Measurements from ENCODE around the gene SAMD8.

The SAMD8 gene

DNA sequence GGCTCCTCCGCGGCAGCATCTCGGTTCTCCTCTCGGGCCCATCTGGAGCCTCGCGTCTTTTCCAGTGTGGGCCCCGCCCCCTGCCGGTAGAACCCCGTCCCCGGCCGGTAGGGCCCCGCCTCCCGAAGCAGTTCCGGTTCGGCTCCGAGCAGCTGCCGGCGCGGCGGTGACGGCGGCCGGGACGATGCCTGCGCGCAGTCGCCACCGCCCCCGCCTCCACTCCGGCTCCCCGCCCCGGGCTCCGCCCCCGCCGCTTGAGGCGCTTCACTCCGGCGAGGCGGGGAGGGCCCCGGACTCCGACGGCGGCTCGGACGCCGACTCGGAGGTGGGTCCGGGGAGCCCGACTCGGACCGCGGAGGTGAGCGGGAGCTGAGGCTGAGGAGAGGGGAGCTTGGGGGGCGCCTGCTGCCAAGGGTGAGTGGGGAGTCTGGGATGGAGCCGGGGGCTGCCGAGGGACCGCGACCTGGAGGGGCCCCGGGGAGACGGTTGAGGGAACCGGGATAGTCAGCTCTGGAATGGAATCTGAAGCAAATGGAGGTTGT lies at the start of gene SAMD8:
SAMD8 (plus strand) TSS at position 292 of the 542 bp plus-strand sequence. CDS start 38,873 bp downstream, outside the sequence.
- peak; percentile 57 to 99 (median 90) for DNase-seq

GRCh38 chr10:75061709-75062505 lies 49.5 kb upstream of the SAMD8 start:
- DNase-seq: no peak

- peak in 1 of 14 donors; percentile 62 for DNase-seq
Observed at GRCh38 chr10:75062506-75063299, 48.8 kb upstream of the SAMD8 start.

GRCh38 chr10:75063461-75064230 lies 47.8 kb upstream of the SAMD8 start:
- DNase-seq: no peak

DNA sequence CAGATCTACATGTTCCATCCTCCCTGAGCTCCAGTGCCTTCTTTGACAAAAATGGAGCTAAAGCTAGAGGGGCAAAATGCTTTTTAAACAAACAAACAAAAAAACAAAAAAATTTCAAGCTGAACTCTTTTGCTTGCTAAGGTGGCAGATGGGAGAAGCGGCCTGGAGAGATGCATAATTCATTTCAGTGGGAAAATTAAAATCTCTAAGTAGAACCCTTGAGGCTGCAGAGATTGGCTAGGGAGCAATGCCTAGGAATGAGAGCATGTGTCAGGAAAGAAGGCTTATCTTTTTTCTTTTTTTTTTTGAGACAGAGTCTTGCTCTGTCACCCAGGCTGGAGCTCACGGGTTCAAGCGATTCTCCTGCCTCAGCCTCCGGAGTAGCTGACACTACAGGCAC lies 46.4 kb upstream of the SAMD8 start:
- peak in 1 of 14 donors; percentile 65 for DNase-seq

DNA sequence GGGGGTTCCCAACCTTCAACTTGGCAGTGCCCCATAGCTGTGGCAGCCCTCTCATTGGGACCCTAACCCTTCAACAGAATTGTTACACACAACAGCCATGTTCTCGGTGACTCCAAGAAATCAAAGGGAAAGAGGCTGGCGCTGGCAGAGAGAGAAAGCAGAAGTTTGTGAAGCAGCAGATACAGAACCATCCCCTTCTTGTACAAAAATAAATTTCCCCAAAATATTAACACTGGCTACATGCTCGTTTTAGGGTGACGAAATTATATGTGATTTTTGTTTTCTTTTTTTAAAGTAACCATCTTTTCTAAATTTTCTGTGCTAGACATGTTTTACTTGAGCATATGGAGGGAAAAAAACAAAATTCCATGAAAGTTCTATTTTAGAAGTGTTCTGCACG lies 45.2 kb upstream of the SAMD8 start:
- no peak for DNase-seq

- DNase-seq: no peak
Observed at GRCh38 chr10:75067272-75067671, 44.2 kb upstream of the SAMD8 start.

DNA sequence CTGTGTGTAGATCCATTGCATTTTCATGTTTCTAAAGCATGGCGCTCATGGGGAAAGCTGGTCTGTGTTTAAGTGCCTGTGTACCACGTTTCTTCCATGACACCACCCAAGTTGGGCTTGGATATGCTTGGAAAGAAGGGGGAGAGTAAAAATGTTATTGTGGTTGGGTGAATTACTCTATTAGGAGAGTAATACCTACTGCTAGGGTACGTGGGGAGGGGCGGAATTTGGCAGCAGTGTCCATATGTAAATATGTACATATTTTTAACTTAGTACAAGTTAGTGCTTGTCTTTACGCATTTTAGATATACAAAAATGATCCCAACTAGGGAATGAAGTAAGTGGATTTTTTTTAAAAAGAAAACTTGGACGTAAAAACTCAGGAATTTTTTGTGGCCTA lies 42.9 kb upstream of the SAMD8 start:
- no peak for DNase-seq

DNA sequence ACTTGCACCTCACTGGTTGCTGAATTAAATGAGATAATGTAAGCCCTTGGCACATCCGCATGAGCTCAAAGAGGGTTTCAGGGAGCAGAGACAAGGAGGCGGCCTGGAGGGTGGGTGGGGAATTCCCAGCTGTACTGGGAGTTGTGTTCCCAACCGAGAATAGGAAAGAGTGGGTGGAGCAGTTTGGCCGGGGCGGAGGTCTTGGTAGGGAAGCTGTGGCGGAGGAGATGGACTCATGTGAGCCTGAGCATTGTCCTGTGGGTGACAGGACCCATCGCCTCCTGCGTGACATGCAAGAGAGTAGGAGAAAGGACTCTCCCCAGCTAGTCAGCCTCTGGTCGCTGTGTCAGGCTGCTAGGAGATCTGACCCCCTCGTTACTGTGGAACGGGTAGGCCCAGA lies 41.0 kb upstream of the SAMD8 start:
- peak in 1 of 14 donors; percentile 21 for DNase-seq

DNA sequence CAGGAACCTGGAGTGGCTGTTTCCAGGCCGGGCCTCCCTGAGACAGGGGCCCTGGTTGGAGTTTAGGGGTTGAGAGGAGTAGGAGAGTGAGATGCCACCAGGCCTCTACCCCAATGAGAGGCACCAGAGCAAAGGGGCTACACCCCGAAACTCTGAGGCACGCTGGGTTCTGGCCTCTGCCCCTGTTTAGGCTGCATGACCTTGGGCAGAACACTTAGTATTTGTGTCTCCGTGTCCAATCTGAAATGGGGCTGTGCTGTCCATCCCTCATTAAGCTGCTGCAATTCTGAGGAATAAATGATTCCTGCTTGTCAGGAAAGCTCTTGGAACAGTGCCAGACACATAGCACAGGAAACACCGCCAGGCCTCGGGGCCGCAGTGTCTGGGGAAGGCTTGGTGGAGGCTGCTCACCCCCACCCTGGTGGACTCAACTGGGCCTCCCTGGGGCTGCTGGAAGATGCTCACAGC lies 40.5 kb upstream of the SAMD8 start:
- no peak for DNase-seq

DNA sequence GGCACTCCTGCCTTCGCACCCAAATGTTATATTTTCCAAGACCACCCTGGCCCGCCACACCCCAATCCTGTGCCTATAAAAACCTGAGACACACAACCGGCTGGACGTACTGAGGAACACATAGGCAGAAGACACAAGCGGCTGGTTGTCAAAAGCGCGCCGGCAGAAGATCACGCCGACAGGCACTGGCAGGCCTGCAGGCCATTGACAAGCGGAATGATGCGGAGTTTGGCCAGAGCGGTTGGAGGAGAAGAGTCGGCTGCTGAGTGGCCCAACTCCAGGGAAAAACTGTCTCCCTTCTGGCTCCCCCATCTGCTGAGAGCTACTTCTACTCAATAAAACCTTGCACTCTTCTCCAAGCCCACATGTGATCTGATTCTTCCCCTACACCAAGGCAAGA lies 39.7 kb upstream of the SAMD8 start:
- peak in 1 of 14 donors; percentile 59 for DNase-seq

GRCh38 chr10:75072727-75073126 lies 38.7 kb upstream of the SAMD8 start:
- no peak for DNase-seq

- DNase-seq: no peak
Observed at GRCh38 chr10:75073442-75073841, 38.0 kb upstream of the SAMD8 start.

GRCh38 chr10:75074711-75075445 lies 36.6 kb upstream of the SAMD8 start:
- DNase-seq: no peak

DNA sequence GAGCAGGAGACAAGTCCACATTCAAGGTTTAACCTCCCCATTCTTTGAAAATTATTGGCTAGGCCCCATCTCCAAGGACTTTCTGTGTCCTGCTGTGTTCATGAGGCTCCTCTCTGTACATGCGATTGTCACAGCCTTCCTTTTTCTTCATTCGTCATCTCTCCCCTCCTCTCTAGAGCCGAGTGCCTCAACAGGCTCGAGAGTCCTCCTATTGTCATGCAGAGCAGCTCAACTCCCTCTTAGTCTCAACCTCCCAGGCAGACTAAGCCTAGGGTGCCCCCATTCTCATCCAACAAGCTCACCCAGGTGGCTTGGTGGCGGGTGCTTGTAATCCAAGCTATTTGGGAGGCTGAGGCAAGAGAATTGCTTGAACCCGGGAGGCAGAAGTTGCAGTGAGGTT lies 35.1 kb upstream of the SAMD8 start:
- DNase-seq: no peak

- DNase-seq: no peak
Observed at GRCh38 chr10:75079436-75080083, 31.9 kb upstream of the SAMD8 start.

DNA sequence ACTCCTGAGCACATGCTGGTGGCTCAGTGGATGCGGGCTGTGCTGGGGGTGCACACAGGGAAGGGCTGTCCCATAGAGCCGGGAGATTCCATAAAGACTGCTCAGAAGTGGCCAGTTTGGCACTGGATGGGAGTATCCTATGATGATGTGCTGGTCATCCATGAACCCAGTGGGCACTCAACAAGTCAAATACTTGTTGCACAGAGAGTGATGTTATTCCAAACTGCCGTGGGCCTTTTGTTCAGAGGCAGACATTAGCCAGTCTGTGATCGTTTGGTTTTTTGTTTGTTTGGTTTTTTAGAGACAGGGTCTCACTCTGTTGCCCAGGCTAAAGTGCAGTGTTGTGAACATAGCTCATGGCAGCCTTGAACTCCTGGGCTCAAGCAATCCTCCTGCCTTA lies 30.9 kb upstream of the SAMD8 start:
- no peak for DNase-seq

DNA sequence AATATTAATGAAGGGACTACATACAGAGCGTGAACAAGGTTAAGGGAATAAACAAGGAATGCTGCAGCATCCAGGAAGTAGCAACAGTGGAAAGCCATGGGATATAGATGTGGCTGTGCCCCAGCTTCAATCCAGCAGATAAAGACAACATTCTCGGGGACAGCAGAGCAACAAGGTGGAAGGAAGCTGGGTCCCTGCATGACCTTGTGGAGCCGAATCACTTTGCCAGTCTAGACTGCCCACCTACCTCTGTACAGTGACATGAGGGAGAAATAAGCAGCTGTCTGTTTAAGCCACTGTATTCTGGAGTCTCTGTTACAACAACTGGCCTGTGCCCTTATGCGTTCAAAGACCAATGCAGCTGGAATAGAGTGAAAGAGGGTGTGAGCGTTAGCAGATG lies 30.1 kb upstream of the SAMD8 start:
- DNase-seq: no peak

GRCh38 chr10:75083972-75084833 lies 27.3 kb upstream of the SAMD8 start:
- no peak for DNase-seq

GRCh38 chr10:75084834-75085384 lies 26.5 kb upstream of the SAMD8 start:
- no peak for DNase-seq
